H1 (cell line): ENCODE data around the gene PLOD1. TPM values are rescaled to one million over a fixed set of nuclear protein-coding genes. Genes with fewer than 3 reads are reported as not detected.
"Not testable (repeated sequence)": the region's sequence is repeated elsewhere in the genome, so short reads cannot be mapped to it uniquely, and the experiment has no call there.

Experiments used
- CTCF ChIA-PET: fragments of 300-600 bp; sonication (Branson Sonifier 250); formaldehyde crosslinking; loops from one replicate; lab custom pipeline; 2021; ENCODE audit not compliant: partially characterized antibody; lab: Charles Lee
- POLR2A ChIA-PET: fragments of 300-600 bp; sonication (Branson Sonifier 250); formaldehyde crosslinking; loops from one replicate; lab custom pipeline; 2021; ENCODE audit warnings: inconsistent platforms; ENCODE audit not compliant: partially characterized antibody; lab: Charles Lee
- DNase-seq, 2 experiments: peaks; one replicate each; pipeline versions ENCODE4 v3.0.0 to v3.0.0-alpha.2; 2010 to 2022; ENCODE audit warnings: low spot score in 2 of 2, low read depth in 1 of 2, mixed read lengths in 1 of 2
- FAIRE-seq: peaks from 2 replicates; lab custom pipeline; 2011; peaks lifted over from hg19 to GRCh38; lab: Jason Lieb, UNC
- H2AFZ ChIP-seq: 2 replicates; pipeline ENCODE4 v1.8.1; 2012; ENCODE audit warnings: low read length, inconsistent platforms
- H2AK5ac ChIP-seq: 2 replicates; pipeline ENCODE4 v1.6.1; 2013; ENCODE audit warnings: low read depth, low read length
- H2BK120ac ChIP-seq: replicated peaks from 2 replicates; pipeline ENCODE3; 2013; ENCODE audit warnings: low read depth, low read length, inconsistent platforms
- H2BK12ac ChIP-seq: 2 replicates; pipeline ENCODE4 v1.6.1; 2013; ENCODE audit warnings: low read depth, low read length
- H2BK15ac ChIP-seq: 2 replicates; pipeline ENCODE4 v1.6.1; 2013; ENCODE audit warnings: low read length
- H2BK20ac ChIP-seq: 2 replicates; pipeline ENCODE4 v1.6.1; 2013; ENCODE audit warnings: low read length
- H2BK5ac ChIP-seq: 2 replicates; pipeline ENCODE4 v1.6.1; 2013; ENCODE audit warnings: low read depth, low read length
- H3K14ac ChIP-seq: 2 replicates; pipeline ENCODE4 v1.6.1; 2013; ENCODE audit warnings: inconsistent platforms; ENCODE audit not compliant: insufficient read length
- H3K18ac ChIP-seq: 2 replicates; pipeline ENCODE4 v1.6.1; 2013; ENCODE audit warnings: low read length; ENCODE audit errors: extremely low read depth
- H3K23ac ChIP-seq: 2 replicates; pipeline ENCODE4 v1.6.1; 2013; ENCODE audit warnings: inconsistent platforms; ENCODE audit not compliant: insufficient read length
- H3K23me2 ChIP-seq: 2 replicates; pipeline ENCODE4 v1.6.1; 2013; ENCODE audit warnings: low read depth, low read length
- H3K27ac ChIP-seq: 2 replicates; pipeline ENCODE4 v1.6.1; 2011; ENCODE audit warnings: low read depth, low read length, inconsistent platforms
- H3K27me3 ChIP-seq, 4 experiments: replicated peaks in 1 of 4; 1 replicate in 1 of 4; 2 replicates in 3 of 4; pipeline versions ENCODE4 v1.6.1 to v1.8.1; 2011 to 2013; ENCODE audit warnings: low read length in 3 of 4, mild to moderate bottlenecking in 3 of 4, inconsistent platforms in 2 of 4, mixed read lengths in 2 of 4, moderate library complexity in 1 of 4; ENCODE audit not compliant: control insufficient read depth in 3 of 4, insufficient read depth in 3 of 4; ENCODE audit errors: extremely low read depth in 1 of 4
- H3K36me3 ChIP-seq, 4 experiments: 2 replicates each; pipeline versions ENCODE4 v1.6.1 to v1.8.1; 2011 to 2013; ENCODE audit warnings: mild to moderate bottlenecking in 4 of 4, low read length in 3 of 4, moderate library complexity in 2 of 4, control low read depth in 1 of 4, inconsistent platforms in 1 of 4; ENCODE audit not compliant: insufficient read depth in 4 of 4, control insufficient read depth in 2 of 4
- H3K4ac ChIP-seq: replicated peaks from 2 replicates; pipeline ENCODE3; 2013; ENCODE audit warnings: low read length, low read depth, mixed read lengths, inconsistent platforms; ENCODE audit not compliant: insufficient read length
- H3K4me1 ChIP-seq, 4 experiments: replicated peaks in 1 of 4; 1 replicate in 1 of 4; 2 replicates in 3 of 4; pipeline versions ENCODE4 v1.6.1 to v1.8.1; 2011 to 2013; ENCODE audit warnings: low read length in 3 of 4, inconsistent platforms in 2 of 4, mixed read lengths in 1 of 4; ENCODE audit not compliant: insufficient read depth in 4 of 4, control insufficient read depth in 3 of 4
- H3K4me2 ChIP-seq, 2 experiments: 2 replicates each; pipeline versions ENCODE4 v1.6.1 to v1.8.1; 2011 to 2013; ENCODE audit warnings: low read depth in 2 of 2, low read length in 2 of 2, control low read depth in 1 of 2, inconsistent platforms in 1 of 2, mild to moderate bottlenecking in 1 of 2; ENCODE audit not compliant: insufficient read depth in 1 of 2
- H3K4me3 ChIP-seq, 4 experiments: fragments of 200-600, 300-600 bp in 1 of 4; sonication (generic), shearing (Covaris generic), sonication (Bioruptor Twin) in 1 of 4; 2 replicates each; pipeline versions ENCODE4 v1.5.1 to v1.8.1; 2011 to 2016; ENCODE audit warnings: low read length in 4 of 4, low read depth in 3 of 4, control low read depth in 2 of 4, inconsistent platforms in 2 of 4, mild to moderate bottlenecking in 2 of 4, mixed read lengths in 1 of 4, moderate library complexity in 1 of 4; ENCODE audit not compliant: insufficient read depth in 2 of 4; ENCODE audit errors: extremely low read depth in 1 of 4
- H3K56ac ChIP-seq: replicated peaks from 2 replicates; pipeline ENCODE3; 2013; ENCODE audit warnings: low read depth, mild to moderate bottlenecking, mixed read lengths, low read length, inconsistent platforms; ENCODE audit not compliant: insufficient read length
- H3K79me1 ChIP-seq: 2 replicates; pipeline ENCODE4 v1.6.1; 2013; ENCODE audit warnings: low read depth, low read length, control low read depth
- H3K79me2 ChIP-seq, 2 experiments: 2 replicates each; pipeline versions ENCODE4 v1.6.1 to v1.8.1; 2012 to 2013; ENCODE audit warnings: low read length in 2 of 2, mild to moderate bottlenecking in 2 of 2, inconsistent platforms in 1 of 2; ENCODE audit not compliant: insufficient read depth in 2 of 2, control insufficient read depth in 1 of 2
- H3K9ac ChIP-seq, 4 experiments: replicated peaks in 1 of 4; 1 replicate in 1 of 4; 2 replicates in 3 of 4; pipeline versions ENCODE4 v1.6.1 to v1.8.1; 2011 to 2013; ENCODE audit warnings: low read depth in 3 of 4, low read length in 3 of 4, control low read depth in 2 of 4, mild to moderate bottlenecking in 2 of 4, moderate library complexity in 2 of 4, inconsistent platforms in 1 of 4; ENCODE audit errors: extremely low read depth in 1 of 4
- H3K9me3 ChIP-seq, 2 experiments: 2 replicates each; pipeline versions ENCODE4 v1.6.1 to v1.8.1; 2012 to 2013; ENCODE audit warnings: mild to moderate bottlenecking in 2 of 2, moderate library complexity in 2 of 2, control low read depth in 1 of 2, inconsistent platforms in 1 of 2, low read depth in 1 of 2, low read length in 1 of 2, mixed read lengths in 1 of 2; ENCODE audit not compliant: insufficient read depth in 2 of 2
- H4K20me1 ChIP-seq, 2 experiments: replicated peaks in 1 of 2; 2 replicates each; pipeline versions ENCODE3 to v1.8.1; 2011 to 2013; ENCODE audit warnings: inconsistent platforms in 2 of 2, low read length in 2 of 2, mild to moderate bottlenecking in 1 of 2; ENCODE audit not compliant: insufficient read depth in 2 of 2, control insufficient read depth in 1 of 2
- H4K5ac ChIP-seq: 2 replicates; pipeline ENCODE4 v1.6.1; 2013; ENCODE audit warnings: low read length, low read depth, mixed read lengths, inconsistent platforms; ENCODE audit not compliant: insufficient read length
- H4K8ac ChIP-seq: 2 replicates; pipeline ENCODE4 v1.8.0; 2013; ENCODE audit warnings: mild to moderate bottlenecking, moderate library complexity, low read length, inconsistent platforms; ENCODE audit not compliant: insufficient read depth; ENCODE audit errors: extremely low read depth
- H4K91ac ChIP-seq: replicated peaks from 2 replicates; pipeline ENCODE3; 2013; ENCODE audit warnings: low read length, mixed read lengths, inconsistent platforms; ENCODE audit not compliant: insufficient read length
- WGBS, 2 experiments: shearing (Covaris generic) in 1 of 2; methylation state at CpG; one replicate each; pipeline versions ENCODE4 v1.1.6 to v1.1.7; 2013 to 2015; ENCODE audit warnings: low lambda C conversion rate in 2 of 2, mixed read lengths in 2 of 2, inconsistent platforms in 1 of 2, low coverage in 1 of 2, missing lambda C conversion rate in 1 of 2; ENCODE audit not compliant: insufficient replicate concordance in 2 of 2, insufficient coverage in 1 of 2, insufficient read length in 1 of 2; ENCODE audit errors: extremely low coverage in 1 of 2, missing lambda C conversion rate in 1 of 2; 5-methylcytosine and 5-hydroxymethylcytosine counted together
- polyA plus RNA-seq, 7 experiments: library from polyadenylated mRNA; depleted of rRNA in 3 of 7; stranded (reverse) in 5 of 7; unstranded in 2 of 7; fragments of >200 nt in 5 of 7; fragments of 200-250 nt in 2 of 7; gene quantifications; 1 replicate in 5 of 7; 2 replicates in 1 of 7; 4 replicates in 1 of 7; pipeline versions ENCODE4 v1.2.1 to v1.2.3, GENCODE V29; 2011 to 2013; ENCODE audit warnings: missing spikeins in 2 of 7, mixed read lengths in 2 of 7
- total RNA-seq: library from RNA; stranded (reverse); fragmentation: NEBNext Ultra II Directional; extraction: Animal tissue kit (Norgen Biotek cat#: 25700); gene quantifications from 2 replicates; pipeline ENCODE4 v1.2.1, GENCODE V29; 2021

PLOD1 gene
- total and polyA plus RNA-seq, 2 of the 8 experiments (the other 6 are each of a cell fraction or from before 2014, with no cell fraction given): 44.9 to 51.8 TPM

- not testable (repeated sequence) for H3K56ac ChIP-seq, H3K79me1 ChIP-seq, H3K79me2 ChIP-seq, H2BK20ac ChIP-seq, H3K36me3 ChIP-seq, H2BK5ac ChIP-seq, H3K4me1 ChIP-seq, H3K4ac ChIP-seq, H4K8ac ChIP-seq, H3K14ac ChIP-seq, H4K5ac ChIP-seq, FAIRE-seq, H4K91ac ChIP-seq, H2BK120ac ChIP-seq, H3K27ac ChIP-seq, H3K9ac ChIP-seq, H3K9me3 ChIP-seq, H3K23me2 ChIP-seq, H3K4me3 ChIP-seq, H2AFZ ChIP-seq, H3K23ac ChIP-seq, H3K4me2 ChIP-seq, H3K18ac ChIP-seq, H3K27me3 ChIP-seq, H2BK12ac ChIP-seq, H4K20me1 ChIP-seq, DNase-seq, H2AK5ac ChIP-seq, H2BK15ac ChIP-seq
- ChIA-PET CTCF (interaction anchor here (1.1 to 3.6 kb wide), 4 partner anchors 8 to 56 kb away, joined by 4 to 32 read pairs (median 4); no protein-coding TSS in a partner anchor), POLR2A (interaction anchor here (1.0 to 10.0 kb wide), 21 partner anchors 9 to 219 kb away, joined by 3 to 263 read pairs (median 32); partner anchors contain the start of genes DRAXIN, KIAA2013, MFN2 and NPPA)
- WGBS, 2 experiments: 90% methylated on average over 6 of the region's 6 CpGs; no CpG with 5 or more reads in 1 of the 2 experiments
These were observed 23.6 kb upstream of the PLOD1 start for GRCh38 chr1:11910914-11911228.
